ENCODE measurements around the gene GIPC1.
A peak's percentile ranks its signal among the peaks of the same experiment; 100 is the strongest.

Gene GIPC1

DNA sequence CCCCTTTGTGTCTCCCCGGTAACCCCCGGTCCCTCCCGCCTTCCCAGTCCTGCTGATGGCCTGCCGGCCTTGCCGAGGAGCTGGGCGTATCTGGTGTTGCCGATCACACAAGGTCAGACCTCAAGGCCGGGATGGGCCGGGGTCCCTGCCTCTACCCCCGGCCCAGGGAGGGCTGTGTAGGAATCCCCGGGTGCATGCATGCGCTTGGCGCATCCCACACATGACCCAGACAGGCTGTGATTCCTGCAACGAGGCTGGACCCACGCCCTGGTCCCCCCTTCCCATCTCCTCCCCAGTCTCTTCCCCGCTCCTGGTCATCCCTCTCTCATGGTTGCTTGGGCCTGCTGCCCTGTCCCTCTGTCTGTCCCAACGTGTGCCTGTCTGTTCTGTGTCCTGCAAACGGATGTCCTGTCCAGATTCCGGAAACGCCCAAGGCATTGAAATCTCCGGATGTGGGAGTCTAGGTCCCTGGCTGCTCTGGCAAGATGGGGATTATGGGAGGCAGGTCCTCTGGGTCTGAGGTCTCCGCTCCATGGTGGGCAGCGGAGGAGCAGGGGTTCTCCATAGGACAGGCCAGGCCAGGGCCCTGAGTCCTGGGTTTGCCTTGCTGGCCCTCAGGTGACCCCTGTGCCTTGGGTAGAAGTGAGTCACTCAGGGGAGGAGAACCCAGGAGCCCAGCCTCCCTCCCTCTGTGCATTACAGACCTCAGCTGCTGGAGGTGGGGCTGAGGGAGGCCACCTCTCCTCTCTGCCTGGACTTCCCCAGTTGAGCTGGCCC, 61.2 kb downstream of the GIPC1 start:
- DNase-seq = no peak

DNA sequence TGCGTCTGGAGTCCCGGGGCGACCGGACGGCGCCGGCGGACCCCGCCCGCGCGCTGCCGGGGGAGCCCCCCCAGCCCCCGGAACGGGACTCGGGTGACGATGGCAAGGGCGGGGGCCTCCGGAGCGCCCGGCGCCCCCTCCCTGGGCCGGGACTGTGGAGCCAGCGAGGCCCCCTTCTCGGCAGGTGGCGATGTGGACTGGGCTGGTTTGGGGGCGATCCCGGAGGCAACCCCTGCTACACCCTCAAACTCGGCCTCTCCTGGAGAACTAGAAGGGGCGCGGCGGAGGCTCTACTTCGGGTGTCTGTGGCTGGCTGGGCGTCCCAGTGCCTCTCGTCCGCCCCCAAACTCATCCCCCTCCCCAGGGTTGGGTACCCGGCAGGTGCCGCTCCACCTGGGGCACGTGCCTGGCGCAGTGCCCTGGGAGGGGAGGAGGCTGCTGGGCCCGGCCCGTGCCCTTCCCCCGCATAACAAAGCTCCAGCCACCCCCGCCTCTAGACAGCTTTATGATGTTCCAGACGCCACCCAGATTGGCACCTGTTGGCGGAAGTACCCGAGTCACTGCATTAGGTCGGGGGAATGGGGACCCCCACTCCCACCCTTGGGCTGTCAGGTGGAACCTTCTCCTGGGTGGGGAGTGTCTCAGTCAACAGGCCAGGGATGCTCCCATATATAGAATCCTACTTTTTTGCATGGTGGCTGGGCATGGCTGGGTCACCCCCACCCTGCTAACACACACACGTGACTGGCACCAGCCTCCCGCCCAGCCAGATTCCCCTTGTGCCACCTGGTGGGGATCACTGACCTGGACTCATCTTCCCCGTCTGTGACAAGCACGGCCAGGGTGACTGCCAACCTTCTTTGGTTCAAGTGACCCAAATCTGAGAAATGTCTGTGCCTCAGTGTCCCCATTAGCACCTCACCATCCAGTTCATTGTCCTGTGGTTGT, 62.1 kb downstream of the GIPC1 start:
- no peak for DNase-seq

- peak; percentile 20 to 42 for DNase-seq
Measured at GRCh38 chr19:14432791-14433553, 63.0 kb downstream of the GIPC1 start, which contains the start of gene PKN1. TSS of gene PKN1 (plus strand) at chr19:14433306. CDS start at chr19:14433522, 216 bp downstream.

GRCh38 chr19:14430712-14431111, 65.2 kb downstream of the GIPC1 start:
- no peak for DNase-seq

GRCh38 chr19:14428882-14429416, 67.0 kb downstream of the GIPC1 start:
- DNase-seq = no peak
